Adrenal gland (tissue), 12 donors: ENCODE results near the gene SOCS7. TPM values are rescaled to one million over a fixed set of nuclear protein-coding genes. Genes with fewer than 3 reads are reported as not detected.

Experiments
- DNase-seq, 7 donors: peaks; one replicate each; pipeline ENCODE4 v3.0.0-alpha.2; 2019 to 2020
- H3K27ac ChIP-seq, 5 donors: fragments of 200-600 bp; sonication (generic) in 4 of 5; 1 replicate in 3 of 5; 2 replicates in 2 of 5; pipeline versions ENCODE4 v1.5.1 to v1.8.0; 2016 to 2020; ENCODE audit warnings: mild to moderate bottlenecking in 1 of 5
- H3K27me3 ChIP-seq: fragments of 200-600 bp; 2 replicates; pipeline ENCODE4 v1.8.0; 2021
- H3K36me3 ChIP-seq, 2 donors: fragments of 200-600 bp; replicated peaks in 1 of 2; 1 replicate in 1 of 2; 2 replicates in 1 of 2; pipeline versions ENCODE4 v1.5.1 to v1.8.0; 2018 to 2022
- H3K4me1 ChIP-seq, 2 donors: fragments of 200-600 bp; replicated peaks in 1 of 2; 1 replicate in 1 of 2; 2 replicates in 1 of 2; pipeline versions ENCODE4 v1.5.1 to v1.8.0; 2018 to 2021
- H3K4me3 ChIP-seq, 4 donors: fragments of 200-600 bp; sonication (generic) in 3 of 4; one replicate each; pipeline ENCODE4 v1.5.1; 2016 to 2018
- H3K9me3 ChIP-seq, 3 donors: fragments of 200-600 bp; sonication (generic) in 1 of 3; replicated peaks in 1 of 3; 1 replicate in 2 of 3; 2 replicates in 1 of 3; pipeline versions ENCODE4 v1.5.1 to v1.8.0; 2016 to 2021
- CTCF ChIP-seq, 6 experiments: fragments of 450-650 bp in 4 of 6; fragments of 200-600 bp in 2 of 6; sonication (generic) in 1 of 6; IDR thresholded peaks; 1 replicate in 5 of 6; 2 replicates in 1 of 6; pipeline versions ENCODE4 v1.5.1 to v1.8.0; 2016 to 2021; ENCODE audit warnings: antibody characterized with exemption in 6 of 6, mild to moderate bottlenecking in 2 of 6, moderate library complexity in 1 of 6
- POLR2A ChIP-seq, 2 donors: fragments of 450-650 bp; IDR thresholded peaks; one replicate each; pipeline ENCODE4 v1.6.1; 2017; ENCODE audit warnings: antibody characterized with exemption in 2 of 2, mild to moderate bottlenecking in 2 of 2, moderate library complexity in 1 of 2
- WGBS, 4 donors: extraction: QIAGEN DNeasy Blood & Tissue Kit in 2 of 4; methylation state at CpG; one replicate each; pipeline versions ENCODE4 v1.1.5 to v1.1.7; 2013 to 2017; 5-methylcytosine and 5-hydroxymethylcytosine counted together
- intact Hi-C, 2 donors: fragments of 100-400 bp; cut with DNase I; formaldehyde crosslinking; loops; one replicate each; pipeline versions ENCODE4 v1.14.1 to v1.15.0; 2022 to 2023
- polyA plus RNA-seq, 3 donors: library from polyadenylated mRNA; stranded (reverse); fragments of 200-250 nt in 2 of 3; fragments of 350-450 nt in 1 of 3; fragmentation: Illumina TruSeq in 1 of 3; extraction: RNeasy Lipid Tissue Mini Kit (QIAGEN cat#74804) in 1 of 3; gene quantifications; one replicate each; pipeline ENCODE4 v1.2.3, GENCODE V29; 2013 to 2014
- total RNA-seq, 9 donors: library from RNA; depleted of rRNA in 4 of 9; stranded (reverse); fragments of >200 nt in 4 of 9; fragments of 120-200 nt in 1 of 9; fragmentation: NEBNext Ultra II Directional in 1 of 9; extraction: Animal tissue kit (Norgen Biotek cat#: 25700) in 1 of 9; gene quantifications; one replicate each; pipeline versions ENCODE4 v1.1.0 to v1.2.4, GENCODE V29; 2013 to 2023
- donor health status: healthy with polysubstance abuse.
- donor health status: Bipolar disorder and iron deficiency.
- donor health status: DM: yes; HTN: yes; CAD: no.
- donor health status: DM: no; HTN: no; CAD: no.
- donor health status: DM: no; HTN: no; CAD: no.
- donor health status: DM: yes; HTN: yes; CAD: no.

SOCS7 gene
- total and polyA plus RNA-seq, 12 donors, result 2.7 to 51.3 (median 18.5) TPM

GRCh38 chr17:38341035-38341721 lies 10.5 kb upstream of the SOCS7 start:
- TF ChIP-seq CTCF (IDR thresholded peaks at IDR 0.05) (no peak), POLR2A (IDR thresholded peaks at IDR 0.05) (no peak)
- Histone ChIP-seq H3K27me3 (no peaks in the 10 kb centered on the region), H3K9me3 (no peaks in the 10 kb centered on the region), H3K4me1 (no peaks in the 10 kb centered on the region), H3K4me3 (no peak overlapping the region), H3K27ac (no peak overlapping the region), H3K36me3 (no peaks in the 10 kb centered on the region)
- intact Hi-C loops, result loop anchor here in 1 of 2 donors (10.0 kb wide), 1 partner anchor 144 kb away; no protein-coding TSS in a partner anchor
- WGBS, 4 donors, result 55 to 69% (median 59%) methylated on average over 5 of the region's 5 CpGs
- DNase-seq, result peak; percentile 73 to 86 (median 78)

- Histone ChIP-seq H3K4me1 (no peaks in the 10 kb centered on the region), H3K27ac (no peak overlapping the region), H3K9me3 (no peaks in the 10 kb centered on the region), H3K27me3 (no peaks in the 10 kb centered on the region), H3K36me3 (no peaks in the 10 kb centered on the region), H3K4me3 (no peak overlapping the region)
- TF ChIP-seq POLR2A (IDR thresholded peaks at IDR 0.05) (no peak), CTCF (IDR thresholded peaks at IDR 0.05) (no peak)
- 84 to 90% (median 87%) methylated on average over 5 to 18 of the region's 18 CpGs for WGBS, 4 donors
- DNase-seq, result no peak
- intact Hi-C loops, result loop anchor here in 1 of 2 donors (10.0 kb wide), 1 partner anchor 142 kb away; no protein-coding TSS in a partner anchor
Observed at GRCh38 chr17:38342886-38343607, 8.6 kb upstream of the SOCS7 start.

- Histone ChIP-seq H3K4me1 (no peaks in the 10 kb centered on the region), H3K36me3 (no peaks in the 10 kb centered on the region), H3K9me3 (no peaks in the 10 kb centered on the region), H3K4me3 (no peak within 1 kb of the TSS), H3K27me3 (no peaks in the 10 kb centered on the region), H3K27ac (no peak within 1 kb of the TSS)
- TF ChIP-seq CTCF (IDR thresholded peaks at IDR 0.05) (no peak), POLR2A (IDR thresholded peaks at IDR 0.05) (no peak)
- intact Hi-C loops, result loop anchor here in 1 of 2 donors (10.0 kb wide), 1 partner anchor 141 kb away; no protein-coding TSS in a partner anchor
- 67 to 86% (median 75%) methylated on average over 14 to 18 of the region's 18 CpGs for WGBS, 4 donors
- no peak for DNase-seq
Observed at GRCh38 chr17:38343608-38344419, 7.8 kb upstream of the SOCS7 start, which contains the start of gene GPR179. GPR179 (minus strand) TSS chr17:38343956; CDS start chr17:38343789, 167 bp downstream.

- no peak for DNase-seq
- no peak for TF ChIP-seq CTCF (IDR thresholded peaks at IDR 0.05)
- no peak for TF ChIP-seq POLR2A (IDR thresholded peaks at IDR 0.05)
- no peaks in the 10 kb centered on the region for H3K9me3 ChIP-seq
- no peaks in the 10 kb centered on the region for H3K27me3 ChIP-seq
- H3K4me1 ChIP-seq, result no peaks in the 10 kb centered on the region
- no peak overlapping the region for H3K4me3 ChIP-seq
- H3K27ac ChIP-seq, result no peak overlapping the region
- H3K36me3 ChIP-seq, result no peaks in the 10 kb centered on the region
- WGBS, 4 donors, result 85 to 93% (median 88%) methylated on average over 3 of the region's 3 CpGs
- intact Hi-C loops, result loop anchor here in 1 of 2 donors (10.0 kb wide), 1 partner anchor 140 kb away; no protein-coding TSS in a partner anchor
Observed at GRCh38 chr17:38344420-38344745, 7.3 kb upstream of the SOCS7 start.
